ENCODE measurements around the gene RANBP9.

Gene RANBP9

DNA sequence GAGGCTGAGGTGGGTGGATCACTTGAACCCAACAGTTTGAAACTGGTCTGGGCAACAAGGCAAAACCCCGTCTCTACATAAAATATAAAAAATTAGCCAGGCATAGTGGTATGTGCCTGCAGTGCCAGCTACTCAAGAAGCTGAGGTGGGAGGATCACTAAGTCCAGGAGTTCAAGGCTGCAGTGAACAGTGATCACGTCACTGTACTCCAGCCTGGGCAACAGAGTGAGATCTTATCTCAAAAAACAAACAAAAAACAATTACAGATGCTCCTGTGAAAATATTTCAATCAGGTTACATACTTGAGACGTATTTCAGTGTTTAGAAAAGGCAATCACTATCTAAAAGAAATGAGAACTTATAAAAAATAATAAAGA is 33.8 kb downstream of the RANBP9 start:
- DNase-seq: no peak

DNA sequence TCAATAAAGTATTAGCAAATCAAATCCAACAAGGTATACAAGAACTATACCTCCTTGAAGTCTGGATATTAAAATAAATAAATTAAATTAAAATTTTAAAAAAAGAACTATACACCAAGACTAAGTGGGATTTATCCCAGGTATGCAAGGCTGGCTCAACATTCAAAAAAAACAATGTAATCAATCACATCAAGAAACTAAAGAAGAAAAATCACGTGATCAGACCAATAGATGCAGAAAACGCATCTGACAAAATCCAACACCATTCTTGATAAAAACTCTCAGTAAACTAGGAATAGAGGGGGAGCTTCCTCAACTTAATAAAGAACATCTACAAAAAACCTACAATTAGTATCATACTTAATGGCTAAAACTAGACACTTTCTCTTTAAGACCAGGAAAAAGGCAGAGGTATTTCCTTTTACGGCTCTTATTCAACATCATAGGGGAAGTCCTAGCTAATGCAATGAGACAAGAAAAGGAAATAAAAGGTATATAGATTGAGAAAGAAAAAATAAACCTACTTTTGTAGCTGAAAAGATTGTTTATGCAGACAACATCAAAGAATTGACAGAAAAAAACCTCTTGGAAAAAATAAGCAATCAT is 35.0 kb downstream of the RANBP9 start:
- DNase-seq: no peak

DNA sequence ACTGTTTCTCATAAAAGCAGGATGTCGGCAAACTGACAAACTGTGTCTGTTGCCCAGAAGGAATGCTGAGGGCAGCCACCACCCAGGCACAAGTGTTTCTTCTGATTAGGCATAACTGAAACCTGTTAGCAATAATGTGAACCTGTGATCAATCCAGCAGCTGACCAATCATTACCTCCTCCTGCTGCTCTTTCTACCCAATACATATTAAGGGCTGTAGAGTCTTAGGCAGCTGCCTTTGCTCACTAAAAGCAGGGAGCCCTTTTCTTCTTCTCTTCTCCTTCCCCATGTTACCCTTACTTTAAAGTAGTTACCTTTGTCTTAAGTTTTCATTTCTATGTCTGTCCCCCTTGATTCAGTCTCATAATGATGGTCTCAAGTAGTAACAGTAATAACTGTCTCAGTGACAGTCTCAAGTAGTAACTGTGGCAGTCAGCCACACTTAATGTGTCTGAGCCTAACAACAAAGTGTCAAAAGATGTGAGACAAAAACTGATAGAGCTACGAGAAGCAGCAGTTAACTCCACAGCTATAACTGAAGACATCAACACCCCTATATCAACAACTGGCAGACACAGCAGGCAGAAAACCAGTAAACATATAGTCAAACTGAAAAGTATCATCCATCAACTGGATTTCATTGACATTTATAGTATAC is 37.0 kb downstream of the RANBP9 start:
- no peak for DNase-seq

DNA sequence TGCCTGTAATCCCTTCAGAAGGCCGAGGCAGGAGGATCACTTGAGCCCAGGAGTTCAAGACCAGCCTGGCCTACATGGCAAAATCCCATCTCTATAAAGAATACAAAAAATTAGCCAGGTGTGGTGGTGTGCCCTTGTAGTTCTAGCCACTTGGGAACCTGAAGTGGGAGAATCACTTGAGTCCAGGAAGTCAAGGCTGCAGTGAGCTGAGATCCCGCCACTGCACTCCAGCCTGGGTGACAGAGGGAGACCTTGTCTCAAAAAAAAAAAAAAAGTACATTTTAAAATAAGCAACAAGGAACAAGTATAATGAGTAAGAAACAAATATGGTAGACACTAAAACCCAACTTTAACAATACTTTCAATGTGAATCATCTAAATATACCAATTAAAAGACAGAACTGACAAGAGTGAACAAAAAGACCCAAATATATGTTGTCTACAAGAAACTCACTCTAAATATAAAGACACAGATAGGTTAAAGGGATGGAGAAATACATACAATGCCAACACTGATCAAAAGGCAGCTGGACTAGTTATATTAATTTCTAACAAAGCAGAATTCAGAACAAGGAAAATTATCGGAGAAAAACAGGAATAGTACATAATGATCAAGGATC is 37.7 kb downstream of the RANBP9 start:
- no peak for DNase-seq

DNA sequence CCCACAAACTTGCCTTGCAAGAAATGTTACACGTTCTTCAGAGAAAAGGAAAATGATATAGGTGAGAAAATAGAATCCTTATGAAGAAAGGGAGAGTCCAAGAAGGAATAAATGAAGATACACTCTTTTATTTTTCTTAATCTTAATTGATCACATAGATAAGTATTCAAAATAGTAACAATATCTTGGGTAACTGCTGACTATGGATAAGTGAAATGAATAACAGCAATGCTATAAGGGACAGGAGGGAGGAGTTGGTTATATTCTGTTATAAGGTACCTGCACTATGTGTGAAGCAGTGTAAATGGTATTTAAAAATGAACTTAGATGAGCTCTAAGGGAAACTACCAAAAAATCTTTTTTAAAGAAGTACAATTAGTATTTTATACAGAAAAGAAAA is 38.3 kb downstream of the RANBP9 start:
- DNase-seq: no peak

DNA sequence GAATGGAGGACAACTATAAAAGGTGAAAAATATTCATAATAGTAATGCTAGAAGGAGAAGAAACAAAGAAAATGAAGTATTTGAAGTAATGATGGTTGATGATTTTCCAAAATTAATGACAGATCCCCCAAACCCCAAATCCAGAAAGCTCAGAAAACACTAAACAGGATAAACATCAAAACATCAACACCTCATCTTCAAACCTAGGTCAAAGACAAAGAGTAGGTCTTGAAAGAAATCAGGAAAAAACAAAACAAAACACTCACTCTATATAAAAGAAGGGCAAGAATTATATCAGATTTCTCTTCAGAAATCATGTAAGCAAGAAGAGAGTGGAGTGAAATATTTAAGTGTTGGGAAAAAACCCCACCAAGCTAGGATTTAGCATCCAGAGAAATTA is 38.7 kb downstream of the RANBP9 start:
- no peak for DNase-seq

DNA sequence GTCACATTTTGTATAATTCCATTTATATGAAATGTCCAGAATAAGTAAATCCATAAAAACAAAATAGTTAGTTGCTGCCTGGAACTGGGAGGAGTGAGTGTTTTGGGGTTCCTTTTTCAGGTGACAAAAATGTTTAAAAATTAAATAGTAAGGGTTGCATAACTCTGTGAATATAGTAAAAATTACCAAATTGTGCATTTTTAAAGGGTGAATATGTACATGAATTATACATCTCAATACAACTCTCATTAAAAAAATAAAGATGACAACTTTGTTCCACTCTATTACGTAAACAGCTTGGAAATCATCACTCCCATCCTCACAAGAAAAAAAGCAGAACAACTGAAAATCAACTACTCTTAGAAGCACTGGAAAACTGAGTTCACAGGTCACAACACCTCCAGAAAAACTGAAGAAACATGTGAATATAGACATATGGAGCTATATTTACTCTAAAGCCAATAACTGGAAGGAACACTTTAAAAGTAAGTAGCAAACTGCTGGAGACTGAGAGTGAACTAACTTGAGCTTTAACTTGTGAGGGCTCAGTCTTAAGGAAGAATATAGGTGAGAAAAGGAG is 40.0 kb downstream of the RANBP9 start:
- DNase-seq: no peak

DNA sequence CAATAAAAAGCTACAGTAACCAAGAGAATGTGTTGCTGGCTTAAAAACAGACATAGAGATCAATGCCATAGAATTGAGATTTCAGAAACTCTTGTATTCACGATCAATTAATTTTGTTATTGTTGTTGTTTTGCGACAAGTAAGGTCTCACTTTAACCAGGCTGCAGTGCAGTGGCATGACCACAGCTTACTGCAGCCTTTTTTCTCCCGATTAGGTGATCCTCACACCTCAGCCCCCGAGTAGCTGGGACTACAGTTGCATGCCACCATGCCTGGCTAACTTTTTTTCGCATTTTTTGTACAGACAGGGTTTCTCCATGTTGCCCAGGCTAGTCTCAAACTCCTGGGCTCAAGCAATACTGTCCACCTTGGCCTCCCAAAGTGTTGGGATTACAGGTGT is 42.2 kb downstream of the RANBP9 start:
- no peak for DNase-seq

DNA sequence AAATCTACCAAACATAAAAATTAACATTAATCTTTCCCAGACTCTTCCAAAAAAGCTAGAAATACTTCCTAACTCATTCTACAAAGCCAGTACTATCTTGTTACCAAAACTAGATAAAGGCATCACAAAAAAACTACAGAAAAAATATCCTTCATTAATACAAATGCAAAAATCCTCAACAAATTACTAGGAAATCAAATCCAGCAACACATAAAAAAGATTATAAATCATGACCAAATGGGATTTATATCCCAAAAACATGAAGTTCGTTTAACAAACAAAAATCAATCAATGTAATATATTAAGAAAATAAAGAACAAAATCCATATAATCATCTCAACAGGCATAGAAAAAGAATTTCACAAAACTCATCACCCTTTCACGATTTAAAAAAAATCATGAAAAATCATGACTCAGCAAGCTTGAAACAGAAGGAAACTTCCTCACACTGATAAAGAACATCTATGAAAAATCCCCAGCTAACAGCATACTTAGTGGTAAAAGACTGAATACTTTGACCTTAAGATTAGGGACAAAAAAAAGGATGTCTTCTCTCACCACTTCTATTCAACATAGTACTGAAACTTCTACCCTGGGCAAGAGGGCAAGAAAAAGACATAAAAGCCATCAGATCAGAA is 43.2 kb downstream of the RANBP9 start:
- DNase-seq: no peak

DNA sequence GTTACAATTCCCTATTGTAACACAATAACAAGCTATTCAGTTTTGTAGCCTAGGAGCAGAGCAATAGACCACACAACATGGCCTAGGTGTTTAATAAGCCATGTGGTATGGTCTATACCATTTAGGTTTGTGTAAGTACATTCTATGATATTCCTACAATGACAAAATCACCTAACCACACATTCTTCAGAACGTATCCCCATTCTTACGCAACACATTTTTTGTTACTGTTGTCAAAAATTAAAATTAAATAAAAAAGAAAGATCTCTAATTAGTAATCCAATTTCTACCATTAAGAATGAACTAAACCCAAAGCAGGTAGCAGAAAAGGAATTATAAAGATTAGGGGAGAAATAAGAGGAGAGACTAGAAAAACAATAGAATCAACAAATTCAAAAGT is 44.0 kb downstream of the RANBP9 start:
- DNase-seq: no peak

DNA sequence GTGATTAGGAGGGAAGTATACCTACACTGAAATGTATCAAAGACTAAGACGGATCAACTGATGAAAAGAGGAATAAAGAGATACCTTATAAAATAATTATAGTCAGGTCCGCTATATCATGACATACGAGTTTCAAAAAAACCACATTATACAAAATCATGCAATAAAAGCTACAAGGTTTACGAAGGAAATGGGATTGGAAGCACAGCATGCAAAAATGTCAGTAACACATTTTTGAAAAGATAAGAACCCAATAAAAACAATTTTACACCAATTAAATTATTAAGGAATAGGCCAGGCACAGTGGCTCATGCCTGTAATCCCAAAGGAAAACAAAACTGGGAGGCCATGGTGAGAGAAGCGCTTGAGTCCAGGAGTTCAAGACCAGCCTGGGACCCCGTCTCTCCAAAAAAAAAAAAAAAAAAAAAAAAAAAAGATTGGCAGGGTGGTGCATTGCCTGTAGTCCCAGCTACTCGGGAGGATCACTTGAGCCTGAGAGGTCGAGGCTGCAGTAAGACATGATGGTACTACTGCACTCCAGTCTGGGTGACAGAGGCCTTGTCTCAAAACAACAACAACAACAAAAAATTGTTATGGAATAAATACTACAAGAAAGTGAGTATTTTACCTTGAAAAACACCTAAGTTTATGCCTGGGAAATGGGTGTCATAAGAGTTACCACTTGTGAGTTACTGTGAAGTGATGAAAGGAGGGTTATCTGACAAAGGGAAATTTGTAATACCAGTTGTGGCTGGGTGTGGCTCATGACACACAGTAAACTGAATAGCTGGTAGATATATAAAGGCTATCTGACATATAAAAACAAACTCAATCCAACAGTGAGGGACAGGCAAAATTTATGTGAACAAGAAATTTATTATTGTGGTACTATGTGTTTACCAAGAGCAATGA is 45.2 kb downstream of the RANBP9 start:
- no peak for DNase-seq

DNA sequence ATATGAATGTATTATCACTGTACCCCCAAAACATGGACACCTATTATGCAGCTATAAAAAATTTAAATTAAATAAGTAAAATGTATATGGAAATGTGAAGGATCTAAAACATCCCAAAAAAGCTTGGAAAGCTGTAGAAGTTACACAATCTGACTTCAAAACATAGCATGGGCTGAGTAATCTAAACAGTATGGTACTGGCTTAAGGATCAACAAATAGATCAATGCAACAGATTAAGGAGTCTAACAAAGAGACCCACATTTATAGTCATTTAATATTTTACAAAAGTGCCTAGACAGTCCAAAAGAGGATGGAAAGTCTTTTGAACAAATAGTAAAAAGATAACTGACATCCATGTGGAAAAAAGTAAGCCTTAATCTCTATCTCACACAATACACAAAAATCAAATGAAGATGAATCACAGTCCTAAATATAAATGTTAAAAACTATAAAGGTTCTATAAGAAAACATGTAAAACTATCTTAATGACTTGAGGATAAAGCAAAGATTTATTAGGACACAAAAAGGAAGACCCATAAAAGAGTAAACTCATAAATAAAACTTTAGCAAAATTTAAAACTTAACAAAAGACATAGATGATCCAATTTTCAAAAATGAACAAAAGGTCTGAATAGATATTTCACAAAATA is 46.8 kb downstream of the RANBP9 start:
- DNase-seq: no peak

DNA sequence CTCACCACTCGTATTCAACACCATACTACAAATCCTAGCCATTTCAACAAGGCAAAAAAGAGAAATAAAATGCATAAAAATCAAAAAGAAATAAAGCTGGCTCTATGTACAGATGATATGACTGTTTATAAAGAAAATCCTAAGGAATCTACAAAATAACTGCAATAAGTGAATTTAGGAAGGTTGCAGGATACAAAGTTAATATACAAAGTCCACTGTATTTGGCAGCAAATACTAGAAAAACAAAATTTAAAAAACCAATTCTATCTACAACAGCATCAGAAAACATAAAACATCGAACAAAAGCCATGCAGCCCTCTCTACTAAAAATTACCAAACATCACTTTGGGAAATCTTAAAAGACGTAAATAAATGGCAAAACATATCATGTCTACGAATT is 47.6 kb downstream of the RANBP9 start:
- no peak for DNase-seq

DNA sequence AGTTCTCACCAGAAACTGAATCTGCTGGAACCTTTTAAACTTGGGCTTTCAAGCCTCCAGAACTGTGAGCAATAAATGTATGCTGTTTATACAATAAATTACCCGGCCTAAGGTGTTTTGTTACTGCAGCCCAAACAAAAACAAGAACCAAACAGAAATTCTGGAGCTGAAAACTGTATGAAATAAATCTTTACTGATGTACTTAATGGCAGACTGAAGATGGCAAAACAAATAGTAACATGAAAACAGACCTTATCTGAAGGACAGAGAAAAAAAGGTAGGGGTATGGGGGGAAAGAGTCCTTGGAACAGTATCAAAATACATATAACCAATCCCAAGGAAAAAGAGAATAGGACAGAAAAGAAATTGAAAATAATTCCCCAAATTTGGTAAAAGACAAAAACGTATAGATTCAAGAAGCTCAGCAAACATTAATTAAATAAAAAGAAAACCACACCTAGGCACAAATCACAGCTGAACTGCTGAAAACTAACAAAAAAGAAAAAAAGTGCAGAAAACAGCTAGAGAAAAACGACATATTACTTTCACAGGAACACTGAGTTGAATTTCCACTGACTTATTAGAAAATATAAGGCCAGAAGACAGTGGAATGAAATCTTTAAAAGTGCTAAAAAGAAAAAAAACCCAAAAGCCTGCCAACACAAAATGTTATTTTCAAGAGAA is 48.8 kb downstream of the RANBP9 start:
- DNase-seq: no peak

DNA sequence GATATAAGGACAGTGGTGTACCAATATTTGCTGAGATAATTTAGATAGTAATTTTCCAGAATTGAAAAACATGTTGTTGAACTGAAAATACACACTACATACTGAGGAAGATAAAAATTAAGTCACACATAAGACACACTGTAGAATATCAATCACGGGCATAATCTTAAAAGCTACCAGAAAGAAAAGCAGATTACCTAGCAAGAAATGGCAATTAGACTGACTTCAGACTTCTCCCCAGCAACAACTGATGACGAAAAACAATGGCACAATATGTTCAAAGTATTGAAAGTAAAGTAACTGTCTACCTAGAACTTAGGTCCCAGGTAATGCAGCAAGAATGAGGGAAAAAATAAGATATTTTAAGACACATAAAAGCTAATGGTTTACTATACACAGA is 50.0 kb downstream of the RANBP9 start:
- no peak for DNase-seq

DNA sequence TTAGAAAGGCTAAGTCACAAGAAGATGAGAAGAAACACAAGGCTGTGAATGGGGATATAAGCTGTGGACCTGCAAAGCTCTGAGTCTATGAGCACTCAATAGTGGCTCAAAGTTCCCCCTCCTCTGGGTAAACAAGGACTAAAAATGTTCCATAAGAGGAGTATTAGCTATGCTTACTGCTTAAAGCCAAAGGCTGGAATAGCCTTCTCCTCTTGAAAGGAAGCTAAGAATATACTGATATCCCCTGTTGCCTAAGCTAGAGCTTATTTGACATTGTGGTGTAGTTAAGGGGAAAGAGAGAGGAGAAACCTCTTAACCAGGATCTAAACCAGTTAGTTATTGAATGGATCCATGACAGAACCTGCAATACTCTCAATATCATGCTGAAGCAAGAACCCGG is 50.7 kb downstream of the RANBP9 start:
- DNase-seq: no peak

DNA sequence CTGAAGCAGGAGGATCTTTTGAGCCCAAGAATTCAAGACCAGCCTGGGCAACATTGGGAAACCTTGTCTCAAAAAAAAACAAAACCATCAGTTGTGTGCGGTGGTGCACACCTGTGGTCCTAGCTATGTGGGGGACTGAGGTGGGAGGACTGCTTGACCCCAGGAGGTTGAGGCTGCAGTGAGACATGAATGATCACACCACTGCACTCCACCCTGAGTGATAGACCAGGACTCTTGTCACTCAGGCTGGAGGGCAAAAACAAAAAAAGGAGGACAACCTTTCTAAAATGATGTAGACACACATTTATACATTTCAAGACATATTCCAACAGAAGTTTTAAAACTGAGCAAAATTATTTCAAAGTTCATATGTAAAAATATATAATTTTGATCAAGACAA is 51.4 kb downstream of the RANBP9 start:
- DNase-seq: no peak

DNA sequence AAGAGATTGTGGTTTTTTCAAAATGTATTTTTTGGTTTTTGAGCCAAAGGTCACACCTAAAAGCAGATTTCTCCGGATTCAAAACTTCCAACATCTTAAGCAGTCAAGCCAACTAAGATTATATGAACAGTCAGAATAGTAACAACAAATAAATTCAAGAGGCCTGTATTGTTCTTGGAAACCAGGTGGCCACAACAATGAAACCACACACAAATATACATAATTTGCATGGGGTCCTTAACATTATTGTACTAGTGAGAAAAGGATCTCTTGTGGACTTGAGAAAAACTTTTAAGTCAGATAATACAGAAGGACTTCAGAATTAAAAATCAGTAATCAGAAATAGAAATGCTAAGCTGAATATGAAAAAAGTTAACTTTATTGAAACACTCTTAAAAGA is 55.9 kb downstream of the RANBP9 start:
- DNase-seq: no peak

DNA sequence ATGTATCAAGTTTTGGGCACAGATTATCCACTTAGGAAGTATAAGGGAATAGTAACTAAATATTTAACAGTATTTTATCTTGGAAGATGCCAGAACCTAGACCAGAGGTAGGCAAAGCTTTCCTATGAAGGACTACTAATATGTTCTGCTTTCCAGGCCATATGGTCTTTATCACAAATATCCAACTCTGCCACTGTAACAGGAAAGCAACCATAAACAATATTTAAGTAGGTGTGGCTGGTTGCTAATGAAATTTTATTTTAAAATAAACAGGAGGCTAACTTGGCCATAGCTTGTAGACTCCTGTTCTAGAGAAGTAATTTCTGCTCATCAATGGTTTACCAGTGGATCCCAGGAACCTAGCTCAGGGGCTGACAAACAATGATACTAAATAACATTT is 57.1 kb downstream of the RANBP9 start:
- DNase-seq: no peak

DNA sequence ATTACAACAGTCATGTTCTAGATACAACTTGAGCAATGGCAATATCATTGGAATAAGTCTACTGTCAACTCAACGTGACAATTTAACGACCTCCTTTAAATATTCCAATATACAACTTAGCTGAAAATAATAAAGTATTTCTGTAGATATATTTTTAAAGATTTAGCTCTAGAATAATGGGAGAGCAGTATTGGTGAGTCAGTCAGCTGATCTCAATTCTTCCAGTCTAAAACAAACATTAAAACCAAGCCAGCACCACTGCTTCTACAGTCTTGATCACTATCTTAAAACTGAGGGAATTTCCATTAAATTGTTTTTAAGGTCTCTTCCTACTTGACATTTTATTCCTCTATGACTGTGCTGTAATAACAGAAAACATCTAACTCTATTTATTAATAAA is 58.3 kb downstream of the RANBP9 start:
- DNase-seq: no peak

DNA sequence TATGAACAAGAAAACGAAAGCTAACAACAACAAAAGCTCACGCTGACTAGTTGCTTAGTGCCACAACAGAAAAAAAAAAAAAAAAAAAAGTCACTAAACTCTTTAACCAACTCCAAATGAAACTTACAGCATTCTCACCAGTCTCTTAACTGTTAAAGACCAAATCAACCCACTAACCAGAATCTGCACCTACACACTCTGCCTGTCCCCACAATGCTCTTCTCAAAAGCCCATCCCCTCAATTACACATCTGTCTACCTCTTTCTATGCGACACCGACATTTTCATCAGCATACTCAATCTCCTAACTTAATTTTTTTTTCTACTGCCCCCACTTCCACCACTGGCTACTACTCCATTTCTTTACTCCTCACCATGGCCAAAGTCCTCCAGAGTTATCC is 62.2 kb downstream of the RANBP9 start:
- DNase-seq: no peak

DNA sequence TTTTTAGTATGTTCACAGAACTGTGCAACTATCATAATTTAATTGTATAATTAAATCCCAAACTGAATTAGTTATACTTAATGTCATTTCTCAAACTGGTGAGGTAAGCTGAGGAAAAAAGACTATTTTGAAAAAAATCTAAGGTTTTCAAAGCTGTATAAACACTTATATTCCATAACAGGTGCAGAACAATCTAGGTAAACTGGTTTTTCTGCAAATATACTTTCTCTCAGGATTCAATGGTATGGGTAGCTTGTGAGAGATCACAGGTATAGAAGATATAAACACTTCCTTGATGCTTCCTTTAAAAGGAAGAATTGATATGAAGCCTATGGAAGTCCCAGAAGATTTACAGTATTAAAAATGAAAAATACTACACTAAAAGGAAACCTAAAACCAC is 62.8 kb downstream of the RANBP9 start:
- DNase-seq: no peak
